Kidney (tissue), 14 donors: ENCODE data around the gene RNU2-1. TPM values are rescaled to one million over a fixed set of nuclear protein-coding genes. Genes with fewer than 3 reads are reported as not detected.

Experiments used
- DNase-seq, 5 donors: peaks; one replicate each; pipeline ENCODE4 v3.0.0-alpha.2; 2013 to 2020
- FAIRE-seq: peaks from 2 replicates; lab custom pipeline; 2012; peaks lifted over from hg19 to GRCh38; lab: Jason Lieb, UNC
- H3K27ac ChIP-seq, 2 donors: one replicate each; pipeline ENCODE4 v1.7.0; 2013; ENCODE audit warnings: low read depth in 2 of 2, low read length in 2 of 2, inconsistent platforms in 1 of 2
- H3K27me3 ChIP-seq: one replicate; pipeline ENCODE4 v1.7.1; 2013; ENCODE audit warnings: low read length, inconsistent platforms; ENCODE audit not compliant: control insufficient read depth, insufficient read depth
- H3K36me3 ChIP-seq, 3 donors: one replicate each; pipeline versions ENCODE4 v1.7.0 to v1.7.1; 2013; ENCODE audit warnings: low read length in 3 of 3, control low read depth in 1 of 3, inconsistent platforms in 1 of 3; ENCODE audit not compliant: insufficient read depth in 3 of 3, control insufficient read depth in 2 of 3
- H3K4me1 ChIP-seq, 3 donors: one replicate each; pipeline versions ENCODE4 v1.7.0 to v1.7.1; 2013; ENCODE audit warnings: low read length in 3 of 3, inconsistent platforms in 1 of 3, low read depth in 1 of 3; ENCODE audit not compliant: control insufficient read depth in 2 of 3, insufficient read depth in 2 of 3
- H3K4me3 ChIP-seq, 3 donors: one replicate each; pipeline versions ENCODE4 v1.7.0 to v1.8.1; 2013; ENCODE audit warnings: low read length in 3 of 3, control low read depth in 1 of 3, inconsistent platforms in 1 of 3
- H3K9ac ChIP-seq, 3 donors: one replicate each; pipeline versions ENCODE4 v1.7.0 to v1.7.1; 2013; ENCODE audit warnings: low read length in 3 of 3, control low read depth in 1 of 3, inconsistent platforms in 1 of 3
- H3K9me3 ChIP-seq, 3 donors: one replicate each; pipeline versions ENCODE4 v1.7.0 to v1.7.1; 2013; ENCODE audit warnings: low read length in 3 of 3, control low read depth in 1 of 3, inconsistent platforms in 1 of 3; ENCODE audit not compliant: control insufficient read depth in 2 of 3, insufficient read depth in 1 of 3
- CTCF ChIP-seq: IDR thresholded peaks from 3 replicates; pipeline ENCODE4 v1.5.1; 2012; ENCODE audit warnings: mild to moderate bottlenecking, moderate library complexity, borderline replicate concordance; ENCODE audit not compliant: insufficient read depth; ENCODE audit errors: extremely low read depth
- intact Hi-C: fragments of 100-400 bp; cut with DNase I; formaldehyde crosslinking; loops from one replicate; pipeline ENCODE4 v1.11.1; 2022
- polyA plus RNA-seq: library from polyadenylated mRNA; stranded (reverse); fragments of 350-450 nt; fragmentation: Illumina TruSeq; extraction: RNeasy Lipid Tissue Mini Kit (QIAGEN cat#74804); gene quantifications from one replicate; pipeline ENCODE4 v1.2.3, GENCODE V29; 2014; ENCODE audit warnings: low read depth, low replicate concordance; ENCODE audit not compliant: insufficient read depth
- total RNA-seq: library from RNA; stranded (reverse); fragmentation: NEBNext Ultra II Directional; extraction: Animal tissue kit (Norgen Biotek cat#: 25700); gene quantifications from one replicate; pipeline ENCODE4 v1.2.1, GENCODE V29; 2021
- donor health status: control.
- donor health status: control.
- donor health status: control.
- donor health status: control.
- donor health status: control.
- donor health status: DM: yes; HTN: yes; CAD: no.
- donor health status: Normal renal cell carcinoma (clear cell type).

RNU2-1 gene
- total and polyA plus RNA-seq, 2 donors from 2014 or later = 9,871 TPM; not detected in 1

- Histone ChIP-seq H3K4me1 (peaks cover 0 to 42% (median 20%) of the 10 kb centered on the region in 3 donors), H3K27me3 (no peaks in the 10 kb centered on the region), H3K27ac (peak overlapping the region; percentile 1 to 44), H3K4me3 (no peak overlapping the region), H3K9me3 (no peaks in the 10 kb centered on the region), H3K36me3 (peaks cover 2 to 24% (median 9%) of the 10 kb centered on the region in 3 donors), H3K9ac (no peak overlapping the region)
- intact Hi-C loops = no loop called here
- DNase-seq (no peak), FAIRE-seq (no peak)
- no peak for TF ChIP-seq CTCF
These were observed 17.4 kb downstream of the RNU2-1 start for GRCh38 chr17:43216369-43216761.

DNA sequence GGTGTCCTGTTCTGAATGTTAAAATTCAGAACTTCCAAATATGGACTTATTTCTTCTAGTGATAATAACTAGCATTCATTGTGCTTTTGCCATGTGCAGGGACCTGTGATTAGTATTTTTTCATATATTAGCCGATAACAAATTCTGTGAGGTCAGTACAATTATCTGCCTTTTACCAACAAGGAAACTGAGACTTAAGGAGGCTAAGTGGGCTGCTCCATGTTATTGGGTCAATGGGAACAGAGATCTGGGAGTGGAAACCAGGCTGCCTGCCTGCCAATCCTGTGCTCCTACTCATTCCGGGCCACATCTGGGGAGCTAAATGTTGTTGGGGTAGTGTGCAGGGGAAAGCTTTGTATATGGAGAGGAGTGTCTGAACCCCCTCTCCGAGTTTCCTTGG is 18.4 kb downstream of the RNU2-1 start:
- Histone ChIP-seq H3K36me3 (peaks cover 2 to 30% (median 9%) of the 10 kb centered on the region in 3 donors), H3K4me3 (no peak overlapping the region), H3K9me3 (no peaks in the 10 kb centered on the region), H3K9ac (no peak overlapping the region), H3K27me3 (no peaks in the 10 kb centered on the region), H3K27ac (peak overlapping the region in 1 of 2 donors; percentile 44), H3K4me1 (peaks cover 0 to 42% (median 20%) of the 10 kb centered on the region in 3 donors)
- no peak for FAIRE-seq
- intact Hi-C loops = no loop called here
- no peak for TF ChIP-seq CTCF
- no peak for DNase-seq

DNA sequence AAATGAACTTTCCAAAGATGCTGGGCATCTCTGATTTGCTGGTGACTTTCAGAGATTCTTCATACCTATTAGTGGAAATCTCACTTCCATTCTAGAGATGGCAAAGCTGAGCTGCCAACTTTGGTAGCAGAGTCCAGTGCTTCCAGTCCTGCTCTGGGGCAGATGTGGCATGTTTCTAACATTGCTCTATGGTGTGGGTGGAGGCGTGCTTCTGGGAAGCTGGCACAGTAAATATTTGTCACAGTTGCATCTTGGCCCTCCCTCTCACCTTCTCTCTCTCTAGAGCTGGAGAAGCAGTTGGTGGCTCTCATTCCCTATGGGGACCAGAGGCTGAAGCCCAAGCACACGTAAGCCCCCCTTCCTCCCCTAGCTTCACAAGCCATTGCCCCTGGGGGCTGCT is 20.2 kb downstream of the RNU2-1 start:
- Histone ChIP-seq H3K9ac (peak overlapping the region in 1 of 3 donors; percentile 26), H3K9me3 (no peaks in the 10 kb centered on the region), H3K4me3 (peak overlapping the region in 2 of 3 donors; percentile 49 to 88), H3K4me1 (peaks cover 0 to 36% (median 14%) of the 10 kb centered on the region in 3 donors), H3K27ac (peak overlapping the region in 1 of 2 donors; percentile 58), H3K36me3 (peaks cover 2 to 33% (median 9%) of the 10 kb centered on the region in 3 donors), H3K27me3 (no peaks in the 10 kb centered on the region)
- no peak for TF ChIP-seq CTCF
- intact Hi-C loops = no loop called here
- DNase-seq = no peak
- FAIRE-seq = no peak
